Panc1 (cell line): ENCODE results near the gene WNT9A. TPM values are rescaled to one million over a fixed set of nuclear protein-coding genes. Genes with fewer than 3 reads are reported as not detected.

Experiments
- ATAC-seq: fragments of 200-7000 bp; cut with Tn5 transposase; 2 replicates; pipeline ENCODE4 v1.9.1; 2020; ENCODE audit warnings: mild to moderate bottlenecking, moderate library complexity
- BruUV-seq: library from RNA; stranded (reverse); fragments of 400-500 nt; replicated peaks from 2 replicates; lab custom pipeline; 2021; lab: Mats Ljungman, UMichigan
- CTCF ChIA-PET: fragments of 300-600 bp; sonication (Branson Sonifier 250); formaldehyde crosslinking; loops from one replicate; lab custom pipeline; 2022; ENCODE audit warnings: antibody characterized with exemption; lab: Charles Lee
- POLR2A ChIA-PET: fragments of 300-600 bp; sonication (Branson Sonifier 250); formaldehyde crosslinking; loops from one replicate; lab custom pipeline; 2022; ENCODE audit warnings: antibody characterized with exemption; lab: Charles Lee
- DNase-seq: peaks from one replicate; pipeline ENCODE4 v3.0.0-alpha.2; 2010; ENCODE audit warnings: low read depth, low spot score
- H3K27ac ChIP-seq: 2 replicates; pipeline ENCODE4 v1.5.1; 2011; ENCODE audit warnings: mild to moderate bottlenecking, low read length, inconsistent platforms
- H3K27me3 ChIP-seq: fragments of 200-500 bp; sonication (Bioruptor generic); 2 replicates; pipeline ENCODE4 v1.6.0; 2014; ENCODE audit warnings: low read length, inconsistent platforms; ENCODE audit not compliant: control insufficient read depth, insufficient read depth
- H3K36me3 ChIP-seq: fragments of 200-500 bp; sonication (Bioruptor generic); 2 replicates; pipeline ENCODE4 v1.5.1; 2014; ENCODE audit warnings: inconsistent platforms, mild to moderate bottlenecking, low read length, moderate library complexity; ENCODE audit not compliant: control insufficient read depth, insufficient read depth
- H3K4me1 ChIP-seq: 2 replicates; pipeline ENCODE4 v1.5.1; 2011; ENCODE audit warnings: inconsistent platforms, mild to moderate bottlenecking, low read length, moderate library complexity; ENCODE audit not compliant: control insufficient read depth, insufficient read depth
- H3K4me3 ChIP-seq, 2 experiments: 2 replicates each; pipeline ENCODE4 v1.5.1; 2011 to 2012; ENCODE audit warnings: low read depth in 2 of 2, low read length in 2 of 2, mild to moderate bottlenecking in 2 of 2, inconsistent platforms in 1 of 2, moderate library complexity in 1 of 2
- H3K9me3 ChIP-seq: fragments of 200-500 bp; sonication (Bioruptor generic); 2 replicates; pipeline ENCODE4 v1.5.1; 2014; ENCODE audit warnings: low read depth, mild to moderate bottlenecking, inconsistent platforms, low read length, moderate library complexity; ENCODE audit not compliant: control insufficient read depth, insufficient read depth
- POLR2AphosphoS5 ChIP-seq: IDR thresholded peaks from 2 replicates; pipeline ENCODE4 v1.6.1; 2012; ENCODE audit warnings: mild to moderate bottlenecking, low read depth, low read length, moderate library complexity
- SIN3A ChIP-seq: IDR thresholded peaks from 2 replicates; pipeline ENCODE4 v1.6.1; 2012; ENCODE audit warnings: low read depth, mild to moderate bottlenecking, low read length, moderate library complexity, borderline replicate concordance; ENCODE audit not compliant: insufficient read depth
- TCF7L2 ChIP-seq: IDR thresholded peaks from 2 replicates; pipeline ENCODE4 v1.6.1; 2011; ENCODE audit warnings: mild to moderate bottlenecking, low read depth, low read length, inconsistent platforms
- in situ Hi-C: cut with HindIII; loops from 2 replicates; pipeline ENCODE4 v1.10.0; 2016; ENCODE audit warnings: low sequenced_read_pairs, low pct_unique_long_range_greater_than_20kb
- intact Hi-C: fragments of 100-400 bp; cut with micrococcal nuclease; formaldehyde crosslinking; loops from one replicate; pipeline ENCODE4 v1.10.0; 2022; ENCODE audit not compliant: unreplicated experiment
- total RNA-seq: library from RNA; stranded (reverse); gene quantifications from one replicate; pipeline ENCODE4 v1.2.1, GENCODE V29; 2021; ENCODE audit not compliant: unreplicated experiment
- TF ChIP-seq, protein P1 (sequence below), 2 experiments: IDR thresholded peaks; 2 replicates each; pipeline ENCODE4 v1.6.1; 2011 to 2012; ENCODE audit warnings: low read depth in 2 of 2, control low read depth in 1 of 2, low read length in 1 of 2, mild to moderate bottlenecking in 1 of 2, moderate library complexity in 1 of 2; ENCODE audit not compliant: insufficient read depth in 1 of 2
- TF ChIP-seq, protein P2 (sequence below): fragments of 450-650 bp; IDR thresholded peaks from 2 replicates; pipeline ENCODE4 v1.5.1; 2017; ENCODE audit warnings: mild to moderate bottlenecking

Gene WNT9A
- total RNA-seq, 1 experiment from 2014 or later, result 26.5 TPM

DNA sequence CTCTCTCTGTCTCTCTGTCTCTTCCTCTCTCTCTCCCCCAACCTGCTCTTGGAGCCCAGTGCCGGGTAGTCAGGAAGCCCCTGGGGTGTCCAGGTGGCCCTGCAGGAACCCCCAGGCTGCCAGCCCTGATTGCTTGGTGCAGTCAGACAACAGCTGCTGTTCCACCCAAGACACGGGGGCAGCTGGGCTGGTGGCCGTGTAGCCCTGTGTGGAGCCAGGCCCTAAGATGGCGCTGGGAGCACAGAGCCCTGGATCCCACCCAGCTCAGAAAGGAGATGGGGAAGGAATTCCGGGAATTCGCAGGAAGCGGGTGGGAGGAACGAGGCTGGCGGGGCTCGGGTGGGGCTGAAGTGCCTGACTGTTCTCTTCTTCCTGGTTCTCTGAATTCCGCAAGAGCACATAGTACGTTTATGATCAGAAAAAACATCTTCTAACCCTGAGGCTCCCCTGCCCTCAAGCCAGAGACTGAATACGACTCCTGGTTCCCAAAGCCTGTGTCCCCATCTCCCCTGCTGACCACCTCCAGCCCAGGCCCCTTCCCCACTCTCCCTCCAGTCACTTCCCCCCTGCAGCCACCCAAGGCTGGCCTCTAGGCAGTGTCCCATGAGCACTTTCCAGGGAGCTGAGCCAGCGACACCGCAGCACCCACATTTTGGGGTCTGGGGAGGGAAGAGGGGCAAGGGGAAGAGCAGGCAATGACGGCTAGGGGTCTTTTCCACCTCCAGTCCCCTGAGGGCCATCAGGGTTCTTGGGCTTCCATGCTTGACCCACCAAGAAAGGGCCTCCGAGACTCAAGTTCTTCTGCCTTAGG lies 55.0 kb downstream of the WNT9A start:
- no peak overlapping the region for H3K4me3 ChIP-seq
- H3K9me3 ChIP-seq, result no peaks in the 10 kb centered on the region
- intact Hi-C loops (no loop called here), in situ Hi-C loops (no loop called here)
- no peaks in the 10 kb centered on the region for H3K36me3 ChIP-seq
- CTCF ChIA-PET, result no interaction called here
- no peak for TF ChIP-seq POLR2AphosphoS5
- TF ChIP-seq, protein P1, sequence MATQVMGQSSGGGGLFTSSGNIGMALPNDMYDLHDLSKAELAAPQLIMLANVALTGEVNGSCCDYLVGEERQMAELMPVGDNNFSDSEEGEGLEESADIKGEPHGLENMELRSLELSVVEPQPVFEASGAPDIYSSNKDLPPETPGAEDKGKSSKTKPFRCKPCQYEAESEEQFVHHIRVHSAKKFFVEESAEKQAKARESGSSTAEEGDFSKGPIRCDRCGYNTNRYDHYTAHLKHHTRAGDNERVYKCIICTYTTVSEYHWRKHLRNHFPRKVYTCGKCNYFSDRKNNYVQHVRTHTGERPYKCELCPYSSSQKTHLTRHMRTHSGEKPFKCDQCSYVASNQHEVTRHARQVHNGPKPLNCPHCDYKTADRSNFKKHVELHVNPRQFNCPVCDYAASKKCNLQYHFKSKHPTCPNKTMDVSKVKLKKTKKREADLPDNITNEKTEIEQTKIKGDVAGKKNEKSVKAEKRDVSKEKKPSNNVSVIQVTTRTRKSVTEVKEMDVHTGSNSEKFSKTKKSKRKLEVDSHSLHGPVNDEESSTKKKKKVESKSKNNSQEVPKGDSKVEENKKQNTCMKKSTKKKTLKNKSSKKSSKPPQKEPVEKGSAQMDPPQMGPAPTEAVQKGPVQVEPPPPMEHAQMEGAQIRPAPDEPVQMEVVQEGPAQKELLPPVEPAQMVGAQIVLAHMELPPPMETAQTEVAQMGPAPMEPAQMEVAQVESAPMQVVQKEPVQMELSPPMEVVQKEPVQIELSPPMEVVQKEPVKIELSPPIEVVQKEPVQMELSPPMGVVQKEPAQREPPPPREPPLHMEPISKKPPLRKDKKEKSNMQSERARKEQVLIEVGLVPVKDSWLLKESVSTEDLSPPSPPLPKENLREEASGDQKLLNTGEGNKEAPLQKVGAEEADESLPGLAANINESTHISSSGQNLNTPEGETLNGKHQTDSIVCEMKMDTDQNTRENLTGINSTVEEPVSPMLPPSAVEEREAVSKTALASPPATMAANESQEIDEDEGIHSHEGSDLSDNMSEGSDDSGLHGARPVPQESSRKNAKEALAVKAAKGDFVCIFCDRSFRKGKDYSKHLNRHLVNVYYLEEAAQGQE (IDR thresholded peaks at IDR 0.05; ENCODE audit: insufficient read depth in 1 of 2, low read depth in 2 of 2, low read length in 1 of 2), result no peak
- TF ChIP-seq, protein P2, sequence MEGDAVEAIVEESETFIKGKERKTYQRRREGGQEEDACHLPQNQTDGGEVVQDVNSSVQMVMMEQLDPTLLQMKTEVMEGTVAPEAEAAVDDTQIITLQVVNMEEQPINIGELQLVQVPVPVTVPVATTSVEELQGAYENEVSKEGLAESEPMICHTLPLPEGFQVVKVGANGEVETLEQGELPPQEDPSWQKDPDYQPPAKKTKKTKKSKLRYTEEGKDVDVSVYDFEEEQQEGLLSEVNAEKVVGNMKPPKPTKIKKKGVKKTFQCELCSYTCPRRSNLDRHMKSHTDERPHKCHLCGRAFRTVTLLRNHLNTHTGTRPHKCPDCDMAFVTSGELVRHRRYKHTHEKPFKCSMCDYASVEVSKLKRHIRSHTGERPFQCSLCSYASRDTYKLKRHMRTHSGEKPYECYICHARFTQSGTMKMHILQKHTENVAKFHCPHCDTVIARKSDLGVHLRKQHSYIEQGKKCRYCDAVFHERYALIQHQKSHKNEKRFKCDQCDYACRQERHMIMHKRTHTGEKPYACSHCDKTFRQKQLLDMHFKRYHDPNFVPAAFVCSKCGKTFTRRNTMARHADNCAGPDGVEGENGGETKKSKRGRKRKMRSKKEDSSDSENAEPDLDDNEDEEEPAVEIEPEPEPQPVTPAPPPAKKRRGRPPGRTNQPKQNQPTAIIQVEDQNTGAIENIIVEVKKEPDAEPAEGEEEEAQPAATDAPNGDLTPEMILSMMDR, result no peak
- no peak for TF ChIP-seq SIN3A
- TF ChIP-seq TCF7L2, result no peak
- ATAC-seq, result no peak
- peak overlapping the region; percentile 52; the same call in 1 of the 2 replicates for H3K27ac ChIP-seq
- DNase-seq, result no peak
- POLR2A ChIA-PET, result no interaction called here
- no peaks in the 10 kb centered on the region for H3K27me3 ChIP-seq
- no TSS peak for BruUV-seq
- peaks cover 40% of the 10 kb centered on the region for H3K4me1 ChIP-seq

DNA sequence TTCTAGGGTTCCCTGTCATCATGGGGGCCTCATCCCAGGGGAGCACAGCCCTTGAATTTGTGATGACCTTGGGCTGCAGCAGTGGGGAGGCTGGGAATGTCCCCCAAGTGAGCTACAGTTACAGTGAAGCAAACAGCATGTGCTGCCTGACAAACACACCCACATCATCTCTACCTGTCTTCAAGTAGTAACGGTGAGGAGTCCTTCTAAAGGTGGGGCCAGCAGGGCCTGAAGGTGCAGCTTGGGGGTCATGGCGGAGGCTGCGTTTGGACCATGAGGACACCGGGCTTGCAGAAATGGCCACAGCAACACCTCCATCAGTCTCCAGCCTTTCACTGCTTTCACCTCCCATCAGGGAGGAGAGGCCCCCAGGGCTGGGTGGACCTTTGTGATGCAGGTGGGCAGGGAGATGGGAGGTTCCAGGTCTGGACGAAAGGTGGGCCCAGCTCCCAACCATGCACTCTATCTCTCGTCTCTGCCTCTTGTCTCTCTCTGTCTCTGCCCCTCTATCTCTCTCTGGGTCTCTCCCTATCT lies 55.7 kb downstream of the WNT9A start:
- peak overlapping the region; percentile 52; the same call in 1 of the 2 replicates for H3K27ac ChIP-seq
- intact Hi-C loops (no loop called here), in situ Hi-C loops (no loop called here)
- TF ChIP-seq SIN3A (no peak), TCF7L2 (no peak), POLR2AphosphoS5 (no peak)
- TF ChIP-seq, protein P1 (IDR thresholded peaks at IDR 0.05; ENCODE audit: insufficient read depth in 1 of 2, low read depth in 2 of 2, low read length in 1 of 2), result no peak
- TF ChIP-seq, protein P2, result no peak
- no peaks in the 10 kb centered on the region for H3K27me3 ChIP-seq
- no peaks in the 10 kb centered on the region for H3K36me3 ChIP-seq
- BruUV-seq, result no TSS peak
- ChIA-PET POLR2A (no interaction called here), CTCF (no interaction called here)
- H3K4me3 ChIP-seq, result no peak overlapping the region
- no peak for ATAC-seq
- H3K9me3 ChIP-seq, result no peaks in the 10 kb centered on the region
- peaks cover 40% of the 10 kb centered on the region for H3K4me1 ChIP-seq
- DNase-seq, result no peak
